Retinal pigment epithelial cell (primary cell): ENCODE results near the gene EXOSC2.

ENCODE experiments used
- DNase-seq: peaks from one replicate; pipeline ENCODE4 v3.0.0-alpha.2; 2010; ENCODE audit warnings: low read depth
- H3K4me3 ChIP-seq: 2 replicates; pipeline ENCODE4 v1.5.1; 2011; ENCODE audit warnings: mild to moderate bottlenecking, low read length, control low read depth, moderate library complexity
- CTCF ChIP-seq: conservative IDR thresholded peaks from 2 replicates; pipeline ENCODE4 v1.5.1; 2011; ENCODE audit warnings: low read depth, low read length, control low read depth, inconsistent platforms

EXOSC2 gene

GRCh38 chr9:130743656-130744055, 50.1 kb downstream of the EXOSC2 start:
- no peak for TF ChIP-seq CTCF
- no peak for DNase-seq
- no peak overlapping the region for H3K4me3 ChIP-seq

- H3K4me3 ChIP-seq: no peak overlapping the region
- DNase-seq: no peak
- no peak for TF ChIP-seq CTCF
Observed at GRCh38 chr9:130745210-130745800, 51.7 kb downstream of the EXOSC2 start.

- DNase-seq: no peak
- no peak overlapping the region for H3K4me3 ChIP-seq
- no peak for TF ChIP-seq CTCF
Observed at GRCh38 chr9:130745829-130746228, 52.2 kb downstream of the EXOSC2 start.

- DNase-seq: no peak
- H3K4me3 ChIP-seq: no peak overlapping the region
- no peak for TF ChIP-seq CTCF
Observed at GRCh38 chr9:130746434-130747212, 53.0 kb downstream of the EXOSC2 start.

GRCh38 chr9:130751631-130752355, 58.2 kb downstream of the EXOSC2 start:
- no peak for DNase-seq
- TF ChIP-seq CTCF: no peak

More at GRCh38 chr9:130751631-130752355, 58.2 kb downstream of the EXOSC2 start:
- no peak overlapping the region for H3K4me3 ChIP-seq
